Osteocyte (in vitro differentiated cells): ENCODE data around the gene TNS3. TPM values are rescaled to one million over a fixed set of nuclear protein-coding genes. Genes with fewer than 3 reads are reported as not detected.

Experiments
- DNase-seq: peaks from one replicate; pipeline ENCODE4 v3.0.0; 2021; ENCODE audit warnings: mixed read lengths; ENCODE audit not compliant: unreplicated experiment; ENCODE audit errors: extremely low spot score
- H3K27ac Mint-ChIP-seq: one replicate; pipeline ENCODE4 v1.8.0; 2021; ENCODE audit warnings: mild to moderate bottlenecking, mixed read lengths; ENCODE audit not compliant: unreplicated experiment
- H3K27me3 Mint-ChIP-seq: one replicate; pipeline ENCODE4 v1.8.0; 2021; ENCODE audit warnings: mixed read lengths; ENCODE audit not compliant: unreplicated experiment
- H3K36me3 Mint-ChIP-seq: one replicate; pipeline ENCODE4 v1.8.0; 2021; ENCODE audit warnings: mixed read lengths; ENCODE audit not compliant: unreplicated experiment
- H3K4me1 Mint-ChIP-seq: one replicate; pipeline ENCODE4 v1.8.0; 2021; ENCODE audit warnings: mixed read lengths; ENCODE audit not compliant: unreplicated experiment
- H3K4me3 Mint-ChIP-seq: one replicate; pipeline ENCODE4 v1.8.0; 2021; ENCODE audit warnings: mild to moderate bottlenecking, moderate library complexity, mixed read lengths; ENCODE audit not compliant: unreplicated experiment
- H3K9me3 Mint-ChIP-seq: one replicate; pipeline ENCODE4 v1.8.0; 2021; ENCODE audit warnings: mixed read lengths; ENCODE audit not compliant: unreplicated experiment
- total RNA-seq: library from RNA; stranded (reverse); gene quantifications from 2 replicates; pipeline ENCODE4 v1.2.1, GENCODE V29; 2021
- TF ChIP-seq, protein P1 (sequence below): fragments of 200-600 bp; sonication (generic); IDR thresholded peaks from 2 replicates; pipeline ENCODE4 v1.5.0; 2021; ENCODE audit warnings: antibody characterized with exemption, mild to moderate bottlenecking, moderate library complexity

Gene TNS3
- total RNA-seq, 1 donor from 2014 or later: 93.8 TPM

DNA sequence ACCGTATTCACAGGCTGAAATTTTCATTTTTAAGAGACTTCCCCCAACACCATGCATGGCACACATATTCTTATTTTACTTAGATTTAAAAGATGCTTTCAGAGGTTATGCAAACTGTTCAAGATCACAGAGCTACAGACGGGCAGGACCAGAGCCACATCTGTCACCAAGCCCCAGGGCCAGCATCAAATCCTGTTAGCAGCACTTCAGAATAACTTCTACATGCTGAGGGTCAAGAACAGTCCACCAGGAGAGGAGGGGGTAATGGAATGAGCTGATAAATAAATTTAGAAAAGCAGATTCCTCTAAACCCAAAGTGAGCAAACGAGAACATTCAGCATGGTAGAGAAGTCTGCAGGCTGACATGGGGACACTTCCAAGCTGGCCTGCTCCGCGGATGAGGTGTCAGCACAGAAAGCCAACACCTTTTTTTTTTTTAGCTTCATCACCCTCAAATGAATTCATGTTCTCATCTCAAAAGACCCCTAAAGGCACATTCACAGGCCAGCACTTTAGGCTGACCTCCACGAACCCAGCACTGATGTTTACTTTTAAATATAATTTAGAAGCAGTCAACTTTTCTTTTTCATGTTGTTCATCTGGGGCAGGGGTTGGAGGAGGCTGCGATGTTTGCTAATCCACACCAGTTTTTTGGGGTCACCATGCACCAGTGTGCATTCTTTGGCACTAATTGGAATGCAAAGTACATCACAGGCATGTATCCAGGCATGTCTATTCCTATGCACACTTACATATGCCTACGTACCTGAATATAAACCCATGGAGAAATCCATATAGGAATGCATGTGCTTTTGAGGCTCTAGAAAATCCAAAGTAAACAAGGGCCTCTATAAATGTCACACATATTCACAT lies 249.0 kb downstream of the TNS3 start:
- Mint-ChIP-seq H3K4me1 (peaks cover 81% of the 10 kb centered on the region), H3K27ac (peak overlapping the region; percentile 85), H3K4me3 (no peak overlapping the region), H3K9me3 (peaks cover 5% of the 10 kb centered on the region), H3K36me3 (peaks cover 12% of the 10 kb centered on the region), H3K27me3 (no peaks in the 10 kb centered on the region)
- TF ChIP-seq, protein P1, sequence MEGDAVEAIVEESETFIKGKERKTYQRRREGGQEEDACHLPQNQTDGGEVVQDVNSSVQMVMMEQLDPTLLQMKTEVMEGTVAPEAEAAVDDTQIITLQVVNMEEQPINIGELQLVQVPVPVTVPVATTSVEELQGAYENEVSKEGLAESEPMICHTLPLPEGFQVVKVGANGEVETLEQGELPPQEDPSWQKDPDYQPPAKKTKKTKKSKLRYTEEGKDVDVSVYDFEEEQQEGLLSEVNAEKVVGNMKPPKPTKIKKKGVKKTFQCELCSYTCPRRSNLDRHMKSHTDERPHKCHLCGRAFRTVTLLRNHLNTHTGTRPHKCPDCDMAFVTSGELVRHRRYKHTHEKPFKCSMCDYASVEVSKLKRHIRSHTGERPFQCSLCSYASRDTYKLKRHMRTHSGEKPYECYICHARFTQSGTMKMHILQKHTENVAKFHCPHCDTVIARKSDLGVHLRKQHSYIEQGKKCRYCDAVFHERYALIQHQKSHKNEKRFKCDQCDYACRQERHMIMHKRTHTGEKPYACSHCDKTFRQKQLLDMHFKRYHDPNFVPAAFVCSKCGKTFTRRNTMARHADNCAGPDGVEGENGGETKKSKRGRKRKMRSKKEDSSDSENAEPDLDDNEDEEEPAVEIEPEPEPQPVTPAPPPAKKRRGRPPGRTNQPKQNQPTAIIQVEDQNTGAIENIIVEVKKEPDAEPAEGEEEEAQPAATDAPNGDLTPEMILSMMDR: no peak
- DNase-seq: peak; percentile 51

DNA sequence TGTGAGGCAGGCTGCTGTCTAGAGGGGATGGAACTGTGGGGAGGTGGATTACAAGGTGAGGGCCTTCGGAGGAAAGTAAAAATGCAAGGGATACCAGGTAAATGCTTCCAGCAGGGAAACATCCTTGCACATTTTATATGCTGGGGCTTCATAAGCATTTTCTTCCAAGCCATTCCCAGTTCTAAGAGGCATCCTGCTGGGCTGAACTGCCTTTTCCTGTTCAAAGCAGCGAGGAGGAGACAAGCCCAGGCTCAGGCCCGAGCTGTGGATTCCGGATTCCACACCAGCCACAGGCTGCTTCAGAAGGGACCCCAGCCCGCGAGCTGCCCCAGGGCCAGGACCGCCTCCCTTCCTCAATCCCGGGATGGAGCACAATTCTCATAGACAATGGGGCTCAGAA lies 249.7 kb downstream of the TNS3 start:
- H3K4me3 Mint-ChIP-seq: no peak overlapping the region
- H3K27ac Mint-ChIP-seq: peak overlapping the region; percentile 85
- no peaks in the 10 kb centered on the region for H3K9me3 Mint-ChIP-seq
- peaks cover 82% of the 10 kb centered on the region for H3K4me1 Mint-ChIP-seq
- no peaks in the 10 kb centered on the region for H3K27me3 Mint-ChIP-seq
- DNase-seq: peak; percentile 79
- TF ChIP-seq, protein P1: no peak
- H3K36me3 Mint-ChIP-seq: peaks cover 8% of the 10 kb centered on the region

DNA sequence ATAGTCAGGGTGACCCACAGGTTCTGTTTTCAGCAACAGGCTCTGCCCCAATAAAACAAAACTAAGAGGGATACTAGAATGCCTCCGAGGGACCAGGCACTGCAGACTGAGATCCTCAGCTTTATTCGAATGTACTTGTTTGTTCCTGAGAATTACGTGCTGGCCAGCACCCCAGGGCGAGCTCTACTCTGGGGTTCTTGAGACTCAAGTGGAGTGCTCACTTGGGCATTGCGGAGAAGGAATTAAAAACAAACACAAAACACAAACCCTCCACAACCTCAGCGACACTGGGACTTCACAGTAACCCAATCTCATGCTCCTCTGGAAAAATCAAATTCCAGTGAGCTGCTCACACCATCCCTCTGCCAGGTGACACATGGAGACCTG lies 250.7 kb downstream of the TNS3 start:
- no peaks in the 10 kb centered on the region for H3K9me3 Mint-ChIP-seq
- H3K4me1 Mint-ChIP-seq: peaks cover 89% of the 10 kb centered on the region
- H3K27ac Mint-ChIP-seq: peak overlapping the region; percentile 85
- peaks cover 4% of the 10 kb centered on the region for H3K36me3 Mint-ChIP-seq
- TF ChIP-seq, protein P1: no peak
- DNase-seq: no peak
- no peak overlapping the region for H3K4me3 Mint-ChIP-seq
- H3K27me3 Mint-ChIP-seq: no peaks in the 10 kb centered on the region

DNA sequence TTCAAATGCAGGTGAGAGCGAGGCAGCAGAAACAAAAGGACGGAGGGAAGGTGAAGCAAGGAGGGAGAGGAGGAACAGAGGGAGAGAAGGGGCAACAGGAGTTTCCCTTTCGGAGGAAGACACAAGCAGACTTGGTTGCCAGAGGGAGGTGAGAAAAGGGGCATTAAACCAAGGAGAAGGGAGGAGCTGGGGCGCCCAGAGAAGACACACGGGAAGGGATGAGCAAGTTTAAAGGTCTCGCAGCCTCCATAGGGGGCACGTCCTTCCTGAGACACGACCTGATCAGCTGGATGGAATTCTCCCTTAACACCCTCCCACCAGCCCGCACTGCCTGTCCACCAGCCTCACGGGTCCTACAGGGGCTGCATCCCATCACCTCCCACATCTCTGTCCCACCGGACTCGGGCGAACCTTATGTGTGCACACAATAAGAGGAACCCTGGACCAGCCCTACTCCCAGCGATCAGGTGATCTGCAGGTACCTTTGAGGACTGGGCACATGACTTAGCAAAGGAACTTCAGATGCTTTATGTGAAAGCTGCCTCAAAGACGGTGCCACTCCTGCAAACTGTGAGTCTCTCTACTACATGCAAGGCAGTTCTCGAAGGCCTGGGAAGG lies 251.2 kb downstream of the TNS3 start:
- H3K27me3 Mint-ChIP-seq: no peaks in the 10 kb centered on the region
- no peaks in the 10 kb centered on the region for H3K9me3 Mint-ChIP-seq
- no peak for DNase-seq
- TF ChIP-seq, protein P1: no peak
- no peak overlapping the region for H3K4me3 Mint-ChIP-seq
- H3K27ac Mint-ChIP-seq: no peak overlapping the region
- peaks cover 2% of the 10 kb centered on the region for H3K36me3 Mint-ChIP-seq
- H3K4me1 Mint-ChIP-seq: peaks cover 85% of the 10 kb centered on the region

DNA sequence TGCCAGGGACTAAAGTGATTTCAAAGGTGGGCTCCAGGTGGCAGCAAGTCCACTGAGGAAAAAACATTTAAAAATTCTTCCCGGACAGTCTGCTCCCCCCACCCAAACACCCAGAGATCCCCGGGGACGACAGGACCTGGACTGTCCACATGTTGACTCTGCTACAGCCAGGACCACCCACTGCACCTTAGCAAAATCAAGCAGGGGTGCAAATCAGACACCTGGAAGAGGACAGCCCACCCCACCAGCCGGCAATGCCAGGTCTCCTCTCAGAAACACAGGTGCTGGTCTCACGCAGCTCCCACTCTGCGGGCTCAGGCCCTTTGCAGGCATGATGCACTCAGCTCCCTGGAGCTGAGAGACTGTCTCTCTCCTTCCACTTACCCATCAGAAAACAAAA lies 251.9 kb downstream of the TNS3 start:
- no peaks in the 10 kb centered on the region for H3K36me3 Mint-ChIP-seq
- no peak overlapping the region for H3K4me3 Mint-ChIP-seq
- TF ChIP-seq, protein P1: no peak
- H3K9me3 Mint-ChIP-seq: no peaks in the 10 kb centered on the region
- no peak for DNase-seq
- H3K27me3 Mint-ChIP-seq: no peaks in the 10 kb centered on the region
- peaks cover 85% of the 10 kb centered on the region for H3K4me1 Mint-ChIP-seq
- peak overlapping the region; percentile 40 for H3K27ac Mint-ChIP-seq
